ENCODE measurements around the gene SCIMP. TPM values are rescaled to one million over a fixed set of nuclear protein-coding genes. Genes with fewer than 3 reads are reported as not detected.
"Not testable (repeated sequence)": the region's sequence is repeated elsewhere in the genome, so short reads cannot be mapped to it uniquely, and the experiment has no call there.

The SCIMP gene
- total RNA-seq, 1 donor from 2014 or later = not detected

- TF ChIP-seq, protein P1, sequence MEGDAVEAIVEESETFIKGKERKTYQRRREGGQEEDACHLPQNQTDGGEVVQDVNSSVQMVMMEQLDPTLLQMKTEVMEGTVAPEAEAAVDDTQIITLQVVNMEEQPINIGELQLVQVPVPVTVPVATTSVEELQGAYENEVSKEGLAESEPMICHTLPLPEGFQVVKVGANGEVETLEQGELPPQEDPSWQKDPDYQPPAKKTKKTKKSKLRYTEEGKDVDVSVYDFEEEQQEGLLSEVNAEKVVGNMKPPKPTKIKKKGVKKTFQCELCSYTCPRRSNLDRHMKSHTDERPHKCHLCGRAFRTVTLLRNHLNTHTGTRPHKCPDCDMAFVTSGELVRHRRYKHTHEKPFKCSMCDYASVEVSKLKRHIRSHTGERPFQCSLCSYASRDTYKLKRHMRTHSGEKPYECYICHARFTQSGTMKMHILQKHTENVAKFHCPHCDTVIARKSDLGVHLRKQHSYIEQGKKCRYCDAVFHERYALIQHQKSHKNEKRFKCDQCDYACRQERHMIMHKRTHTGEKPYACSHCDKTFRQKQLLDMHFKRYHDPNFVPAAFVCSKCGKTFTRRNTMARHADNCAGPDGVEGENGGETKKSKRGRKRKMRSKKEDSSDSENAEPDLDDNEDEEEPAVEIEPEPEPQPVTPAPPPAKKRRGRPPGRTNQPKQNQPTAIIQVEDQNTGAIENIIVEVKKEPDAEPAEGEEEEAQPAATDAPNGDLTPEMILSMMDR (IDR thresholded peaks at IDR 0.05; ENCODE audit: unreplicated experiment) = no peak
- H3K4me1 Mint-ChIP-seq (ENCODE audit: unreplicated experiment) = no peaks in the 10 kb centered on the region
- no peaks in the 10 kb centered on the region for H3K36me3 Mint-ChIP-seq (ENCODE audit: low read depth, unreplicated experiment)
- H3K27ac Mint-ChIP-seq (ENCODE audit: unreplicated experiment) = no peak overlapping the region
- no peak for DNase-seq (ENCODE audit: low spot score)
- no peaks in the 10 kb centered on the region for H3K9me3 Mint-ChIP-seq (ENCODE audit: unreplicated experiment)
- H3K4me3 Mint-ChIP-seq (ENCODE audit: unreplicated experiment) = no peak overlapping the region
- peaks cover 2% of the 10 kb centered on the region for H3K27me3 Mint-ChIP-seq (ENCODE audit: unreplicated experiment)
Observed at GRCh38 chr17:5164436-5164835, 70.2 kb downstream of the SCIMP start.

DNA sequence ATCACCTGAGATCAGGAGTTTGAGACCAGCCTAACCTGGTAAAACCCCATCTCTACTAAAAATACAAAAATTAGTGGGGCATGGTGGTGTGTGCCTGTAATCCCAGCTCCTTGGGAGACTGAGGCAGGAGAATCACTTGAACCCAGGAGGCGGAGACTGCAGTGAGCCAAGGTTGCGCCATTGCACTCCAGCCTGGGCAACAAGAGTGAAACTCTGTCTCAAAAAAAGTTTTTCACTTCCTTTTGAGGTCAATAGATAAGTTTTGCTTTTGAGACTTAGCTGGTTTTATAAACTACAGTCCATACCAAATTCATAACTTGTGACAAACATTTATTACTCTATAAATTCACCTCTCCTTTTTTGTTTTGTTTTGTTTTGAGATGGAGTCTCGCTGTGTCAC is 72.9 kb downstream of the SCIMP start:
- H3K27ac Mint-ChIP-seq (ENCODE audit: unreplicated experiment); H3K36me3 Mint-ChIP-seq (ENCODE audit: low read depth, unreplicated experiment); H3K4me3 Mint-ChIP-seq (ENCODE audit: unreplicated experiment); H3K4me1 Mint-ChIP-seq (ENCODE audit: unreplicated experiment); H3K27me3 Mint-ChIP-seq (ENCODE audit: unreplicated experiment); H3K9me3 Mint-ChIP-seq (ENCODE audit: unreplicated experiment); DNase-seq (ENCODE audit: low spot score): not testable (repeated sequence)

- H3K9me3 Mint-ChIP-seq (ENCODE audit: unreplicated experiment); DNase-seq (ENCODE audit: low spot score); H3K4me3 Mint-ChIP-seq (ENCODE audit: unreplicated experiment); H3K36me3 Mint-ChIP-seq (ENCODE audit: low read depth, unreplicated experiment); H3K4me1 Mint-ChIP-seq (ENCODE audit: unreplicated experiment); H3K27me3 Mint-ChIP-seq (ENCODE audit: unreplicated experiment); H3K27ac Mint-ChIP-seq (ENCODE audit: unreplicated experiment): not testable (repeated sequence)
Observed at GRCh38 chr17:5160702-5161101, 74.0 kb downstream of the SCIMP start.

Other genes with a start within 250 kb of the SCIMP start
- gene CAMTA2, start 247.2 kb downstream of the SCIMP start, total RNA-seq (ENCODE audit: unreplicated experiment) = 42.3 TPM
- gene INCA1, start 237.3 kb downstream of the SCIMP start, total RNA-seq (ENCODE audit: unreplicated experiment) = 2.2 TPM
- 127 TPM for gene KIF1C, start 236.9 kb downstream of the SCIMP start, total RNA-seq (ENCODE audit: unreplicated experiment)
- 0.21 TPM for gene SLC52A1, start 199.4 kb downstream of the SCIMP start, total RNA-seq (ENCODE audit: unreplicated experiment)
- gene ZFP3, start 156.4 kb downstream of the SCIMP start, total RNA-seq (ENCODE audit: unreplicated experiment) = 0.38 TPM
- 43.0 TPM for gene ZNF232, start 123.0 kb downstream of the SCIMP start, total RNA-seq (ENCODE audit: unreplicated experiment)
- gene USP6, start 118.8 kb downstream of the SCIMP start, total RNA-seq (ENCODE audit: unreplicated experiment) = 5.6 TPM
- gene ZNF594, start 43.0 kb downstream of the SCIMP start, total RNA-seq (ENCODE audit: unreplicated experiment) = 11.6 TPM
- gene RABEP1, start 47.4 kb upstream of the SCIMP start, total RNA-seq (ENCODE audit: unreplicated experiment) = 64.8 TPM
- 42.4 TPM for gene NUP88, start 184.8 kb upstream of the SCIMP start, total RNA-seq (ENCODE audit: unreplicated experiment)
- gene RPAIN, start 185.3 kb upstream of the SCIMP start, total RNA-seq (ENCODE audit: unreplicated experiment) = 47.7 TPM
- gene C1QBP, start 204.3 kb upstream of the SCIMP start, total RNA-seq (ENCODE audit: unreplicated experiment) = 100 TPM
- 18.4 TPM for gene DHX33, start 234.1 kb upstream of the SCIMP start, total RNA-seq (ENCODE audit: unreplicated experiment)